Lower lobe of right lung (tissue), 2 donors: ENCODE results near the gene ORC1. TPM values are rescaled to one million over a fixed set of nuclear protein-coding genes. Genes with fewer than 3 reads are reported as not detected.
A peak's percentile ranks its signal among the peaks of the same experiment; 100 is the strongest.
"Not testable (repeated sequence)": the region's sequence is repeated elsewhere in the genome, so short reads cannot be mapped to it uniquely, and the experiment has no call there.

Experiments used
- ATAC-seq, 2 donors: fragments of 200-7000 bp; cut with Tn5 transposase; one replicate each; pipeline ENCODE4 v1.9.1; 2020 to 2022; ENCODE audit warnings: mild to moderate bottlenecking in 2 of 2, moderate library complexity in 2 of 2
- DNase-seq: peaks from one replicate; pipeline ENCODE4 v3.0.0-alpha.2; 2020
- H3K27ac ChIP-seq: fragments of 200-600 bp; one replicate; pipeline ENCODE4 v1.8.0; 2022
- H3K27me3 ChIP-seq: fragments of 200-600 bp; one replicate; pipeline ENCODE4 v1.8.0; 2022; ENCODE audit warnings: low read depth
- H3K36me3 ChIP-seq: fragments of 200-600 bp; one replicate; pipeline ENCODE4 v1.8.0; 2022; ENCODE audit warnings: mild to moderate bottlenecking
- H3K4me1 ChIP-seq: fragments of 200-600 bp; one replicate; pipeline ENCODE4 v1.8.0; 2022
- H3K4me3 ChIP-seq: fragments of 200-600 bp; one replicate; pipeline ENCODE4 v1.8.0; 2022; ENCODE audit warnings: mild to moderate bottlenecking
- H3K9me3 ChIP-seq: fragments of 200-600 bp; one replicate; pipeline ENCODE4 v1.8.0; 2022
- CTCF ChIP-seq: fragments of 200-600 bp; IDR thresholded peaks from one replicate; pipeline ENCODE4 v1.8.0; 2022; ENCODE audit warnings: antibody characterized with exemption, mild to moderate bottlenecking
- intact Hi-C: fragments of 100-400 bp; cut with DNase I; formaldehyde crosslinking; loops from one replicate; pipeline ENCODE4 v1.11.0; 2022
- total RNA-seq: library from RNA; stranded (reverse); fragmentation: NEBNext Ultra II Directional; extraction: Animal tissue kit (Norgen Biotek cat#: 25700); gene quantifications from one replicate; pipeline ENCODE4 v1.2.1, GENCODE V29; 2021
- donor health status: DM: no; HTN: yes; CAD: no; lungs with severe emphysema.

The ORC1 gene
- total RNA-seq, 1 donor from 2014 or later = 0.68 TPM

- intact Hi-C loops = no loop called here
- H3K27ac ChIP-seq = no peak overlapping the region
- no peaks in the 10 kb centered on the region for H3K4me1 ChIP-seq
- no peaks in the 10 kb centered on the region for H3K36me3 ChIP-seq
- H3K4me3 ChIP-seq = no peak overlapping the region
- no peaks in the 10 kb centered on the region for H3K9me3 ChIP-seq
- no peaks in the 10 kb centered on the region for H3K27me3 ChIP-seq
- DNase-seq (no peak), ATAC-seq (no peak)
- no peak for TF ChIP-seq CTCF
Measured at GRCh38 chr1:52386458-52386857, 17.8 kb downstream of the ORC1 start.

- no peak for TF ChIP-seq CTCF
Measured at GRCh38 chr1:52385376-52385775, 18.8 kb downstream of the ORC1 start.

GRCh38 chr1:52369851-52370250 lies 34.4 kb downstream of the ORC1 start:
- H3K4me3 ChIP-seq, H3K4me1 ChIP-seq, H3K27ac ChIP-seq, H3K9me3 ChIP-seq, intact Hi-C loops, H3K27me3 ChIP-seq, ATAC-seq, H3K36me3 ChIP-seq, DNase-seq: not testable (repeated sequence)

More at GRCh38 chr1:52385376-52385775, 18.8 kb downstream of the ORC1 start:
- Histone ChIP-seq H3K9me3 (no peaks in the 10 kb centered on the region), H3K27me3 (no peaks in the 10 kb centered on the region), H3K4me1 (no peaks in the 10 kb centered on the region), H3K27ac (no peak overlapping the region), H3K36me3 (no peaks in the 10 kb centered on the region), H3K4me3 (no peak overlapping the region)
- ATAC-seq = no peak
- intact Hi-C loops = no loop called here
- no peak for DNase-seq

- ATAC-seq (no peak), DNase-seq (peak; percentile 77)
- peaks cover 14% of the 10 kb centered on the region for H3K4me1 ChIP-seq
- no peak for TF ChIP-seq CTCF
- peaks cover 5% of the 10 kb centered on the region for H3K36me3 ChIP-seq
- intact Hi-C loops = no loop called here
- H3K4me3 ChIP-seq = peak overlapping the region; percentile 56
- H3K27me3 ChIP-seq = no peaks in the 10 kb centered on the region
- H3K9me3 ChIP-seq = no peaks in the 10 kb centered on the region
- H3K27ac ChIP-seq = peak overlapping the region; percentile 41
Measured at GRCh38 chr1:52368383-52369172, 35.6 kb downstream of the ORC1 start.

- no peak for ATAC-seq
- H3K4me3 ChIP-seq = no peak overlapping the region
- no peak for DNase-seq
- intact Hi-C loops = no loop called here
- TF ChIP-seq CTCF = no peak
- no peaks in the 10 kb centered on the region for H3K9me3 ChIP-seq
- no peak overlapping the region for H3K27ac ChIP-seq
- H3K27me3 ChIP-seq = no peaks in the 10 kb centered on the region
- H3K4me1 ChIP-seq = peaks cover 14% of the 10 kb centered on the region
- peaks cover 18% of the 10 kb centered on the region for H3K36me3 ChIP-seq
Measured at GRCh38 chr1:52367272-52367671, 37.0 kb downstream of the ORC1 start.

- intact Hi-C loops = no loop called here
- TF ChIP-seq CTCF = no peak
Measured at GRCh38 chr1:52366517-52366827, 37.8 kb downstream of the ORC1 start.

More at GRCh38 chr1:52366517-52366827, 37.8 kb downstream of the ORC1 start:
- H3K27ac ChIP-seq = peak overlapping the region; percentile 97
- no peaks in the 10 kb centered on the region for H3K27me3 ChIP-seq
- ATAC-seq (no peak), DNase-seq (no peak)
- peaks cover 26% of the 10 kb centered on the region for H3K36me3 ChIP-seq
- H3K4me1 ChIP-seq = peaks cover 14% of the 10 kb centered on the region
- no peaks in the 10 kb centered on the region for H3K9me3 ChIP-seq
- peak overlapping the region; percentile 93 for H3K4me3 ChIP-seq
